CD8-positive, alpha-beta memory T cell (primary cell): ENCODE measurements around the gene ITFG1. TPM values are rescaled to one million over a fixed set of nuclear protein-coding genes. Genes with fewer than 3 reads are reported as not detected.

Experiments
- CTCF ChIA-PET: fragments of 350-600 bp; sonication (Branson Sonifier 250); formaldehyde crosslinking; loops from one replicate; lab custom pipeline; 2021; ENCODE audit warnings: antibody characterized with exemption; lab: Charles Lee
- POLR2A ChIA-PET: fragments of 350-600 bp; sonication (Branson Sonifier 250); formaldehyde crosslinking; loops from one replicate; lab custom pipeline; 2021; ENCODE audit warnings: antibody characterized with exemption; lab: Charles Lee
- DNase-seq, 5 donors: peaks; one replicate each; pipeline versions ENCODE4 v3.0.0 to v3.0.0-alpha.2; 2020 to 2022; ENCODE audit warnings: mixed read lengths in 1 of 5
- H3K27ac ChIP-seq: one replicate; pipeline ENCODE4 v1.7.0; 2013; ENCODE audit warnings: low read depth, mild to moderate bottlenecking, low read length, moderate library complexity
- H3K27me3 ChIP-seq: 2 replicates; pipeline ENCODE4 v1.7.0; 2013; ENCODE audit warnings: low read length, mild to moderate bottlenecking; ENCODE audit not compliant: insufficient read depth, poor library complexity, severe bottlenecking
- H3K36me3 ChIP-seq: 2 replicates; pipeline ENCODE4 v1.7.0; 2013; ENCODE audit warnings: mild to moderate bottlenecking, low read length, moderate library complexity; ENCODE audit not compliant: insufficient read depth
- H3K4me1 ChIP-seq: 2 replicates; pipeline ENCODE4 v1.7.0; 2013; ENCODE audit warnings: mild to moderate bottlenecking, low read length, moderate library complexity; ENCODE audit not compliant: insufficient read depth
- H3K4me3 ChIP-seq: 2 replicates; pipeline ENCODE4 v1.7.0; 2013; ENCODE audit warnings: mild to moderate bottlenecking, low read length
- H3K9me3 ChIP-seq: 2 replicates; pipeline ENCODE4 v1.7.0; 2013; ENCODE audit warnings: mild to moderate bottlenecking, low read length
- H3K27ac Mint-ChIP-seq, 8 donors: one replicate each; pipeline ENCODE4 v1.8.0; 2020 to 2021; ENCODE audit warnings: mixed read lengths in 8 of 8, mild to moderate bottlenecking in 6 of 8, inconsistent platforms in 3 of 8, moderate library complexity in 3 of 8
- H3K27me3 Mint-ChIP-seq, 2 donors: one replicate each; pipeline ENCODE4 v1.8.0; 2020 to 2021; ENCODE audit warnings: mixed read lengths in 2 of 2, mild to moderate bottlenecking in 1 of 2, moderate library complexity in 1 of 2
- H3K36me3 Mint-ChIP-seq, 3 donors: one replicate each; pipeline ENCODE4 v1.8.0; 2020 to 2021; ENCODE audit warnings: mixed read lengths in 3 of 3, inconsistent platforms in 1 of 3, mild to moderate bottlenecking in 1 of 3
- H3K4me1 Mint-ChIP-seq, 3 donors: one replicate each; pipeline ENCODE4 v1.8.0; 2020 to 2021; ENCODE audit warnings: mixed read lengths in 3 of 3, inconsistent platforms in 1 of 3, mild to moderate bottlenecking in 1 of 3
- H3K4me3 Mint-ChIP-seq, 7 donors: one replicate each; pipeline ENCODE4 v1.8.0; 2020 to 2021; ENCODE audit warnings: mixed read lengths in 7 of 7, mild to moderate bottlenecking in 6 of 7, moderate library complexity in 4 of 7, inconsistent platforms in 2 of 7
- H3K9me3 Mint-ChIP-seq, 5 donors: one replicate each; pipeline ENCODE4 v1.8.0; 2020 to 2022; ENCODE audit warnings: mixed read lengths in 5 of 5, mild to moderate bottlenecking in 3 of 5, moderate library complexity in 2 of 5, inconsistent platforms in 1 of 5
- polyA plus RNA-seq: library from polyadenylated mRNA; unstranded; fragments of 300-500 nt; fragmentation: Illumina TruSeq; gene quantifications from one replicate; pipeline ENCODE4 v1.2.3, GENCODE V29; 2021
- total RNA-seq, 2 experiments: library from RNA; stranded (reverse); gene quantifications; one replicate each; pipeline ENCODE4 v1.2.3, GENCODE V29; 2021

Gene ITFG1
- total and polyA plus RNA-seq, 3 experiments from 2014 or later, result 24.5 to 26.8 (median 24.9) TPM

GRCh38 chr16:47392081-47392480, 68.8 kb downstream of the ITFG1 start:
- ChIA-PET POLR2A (no interaction called here), CTCF (no interaction called here)
- H3K27ac Mint-ChIP-seq, result peak overlapping the region in 7 of 8 donors; percentile 2 to 75 (median 37)
- H3K9me3 ChIP-seq, result no peaks in the 10 kb centered on the region
- H3K9me3 Mint-ChIP-seq, result no peaks in the 10 kb centered on the region
- no peak overlapping the region for H3K4me3 ChIP-seq
- no peak overlapping the region for H3K27ac ChIP-seq
- H3K4me1 Mint-ChIP-seq, result peaks cover 20 to 41% (median 25%) of the 10 kb centered on the region in 3 donors
- peak overlapping the region in 1 of 7 donors; percentile 29 for H3K4me3 Mint-ChIP-seq
- peak in 1 of 5 donors; percentile 2 for DNase-seq
- H3K27me3 ChIP-seq, result no peaks in the 10 kb centered on the region
- no peaks in the 10 kb centered on the region for H3K36me3 ChIP-seq
- H3K27me3 Mint-ChIP-seq, result no peaks in the 10 kb centered on the region
- peaks cover 8 to 27% (median 13%) of the 10 kb centered on the region in 3 donors for H3K36me3 Mint-ChIP-seq
- peaks cover 16% of the 10 kb centered on the region for H3K4me1 ChIP-seq

- Mint-ChIP-seq H3K4me1 (peaks cover 16 to 24% (median 19%) of the 10 kb centered on the region in 3 donors), H3K36me3 (peaks cover 0 to 24% (median 7%) of the 10 kb centered on the region in 3 donors), H3K27ac (no peak overlapping the region), H3K27me3 (no peaks in the 10 kb centered on the region), H3K9me3 (no peaks in the 10 kb centered on the region), H3K4me3 (no peak overlapping the region)
- Histone ChIP-seq H3K27ac (peak overlapping the region; percentile 45), H3K9me3 (no peaks in the 10 kb centered on the region), H3K4me1 (peaks cover 16% of the 10 kb centered on the region), H3K4me3 (no peak overlapping the region), H3K36me3 (no peaks in the 10 kb centered on the region), H3K27me3 (no peaks in the 10 kb centered on the region)
- ChIA-PET CTCF (no interaction called here), POLR2A (no interaction called here)
- no peak for DNase-seq
Observed at GRCh38 chr16:47388705-47389104, 72.2 kb downstream of the ITFG1 start.

GRCh38 chr16:47387026-47387734, 73.7 kb downstream of the ITFG1 start:
- Histone ChIP-seq H3K4me1 (peaks cover 7% of the 10 kb centered on the region), H3K4me3 (no peak overlapping the region), H3K9me3 (no peaks in the 10 kb centered on the region), H3K27ac (no peak overlapping the region), H3K36me3 (no peaks in the 10 kb centered on the region), H3K27me3 (no peaks in the 10 kb centered on the region)
- Mint-ChIP-seq H3K9me3 (no peaks in the 10 kb centered on the region), H3K27ac (peak overlapping the region in 3 of 8 donors; percentile 4 to 69 (median 12)), H3K4me3 (no peak overlapping the region), H3K27me3 (no peaks in the 10 kb centered on the region), H3K4me1 (peaks cover 7 to 11% (median 7%) of the 10 kb centered on the region in 3 donors), H3K36me3 (peaks cover 0 to 29% (median 7%) of the 10 kb centered on the region in 3 donors)
- CTCF ChIA-PET, result no interaction called here
- POLR2A ChIA-PET, result no interaction called here
- DNase-seq, result no peak

GRCh38 chr16:47386201-47386718, 74.6 kb downstream of the ITFG1 start:
- Mint-ChIP-seq H3K9me3 (no peaks in the 10 kb centered on the region), H3K4me3 (no peak overlapping the region), H3K4me1 (peaks cover 3 to 6% (median 4%) of the 10 kb centered on the region in 3 donors), H3K27me3 (no peaks in the 10 kb centered on the region), H3K27ac (peak overlapping the region in 1 of 8 donors; percentile 69), H3K36me3 (peaks cover 0 to 29% (median 8%) of the 10 kb centered on the region in 3 donors)
- no peaks in the 10 kb centered on the region for H3K36me3 ChIP-seq
- no peak for DNase-seq
- no peaks in the 10 kb centered on the region for H3K27me3 ChIP-seq
- POLR2A ChIA-PET, result no interaction called here
- no peak overlapping the region for H3K27ac ChIP-seq
- H3K4me1 ChIP-seq, result no peaks in the 10 kb centered on the region
- no peak overlapping the region for H3K4me3 ChIP-seq
- no peaks in the 10 kb centered on the region for H3K9me3 ChIP-seq
- CTCF ChIA-PET, result no interaction called here

- CTCF ChIA-PET, result no interaction called here
- Mint-ChIP-seq H3K27me3 (no peaks in the 10 kb centered on the region), H3K4me1 (peaks cover 0 to 4% (median 0%) of the 10 kb centered on the region in 3 donors), H3K36me3 (peaks cover 0 to 28% (median 5%) of the 10 kb centered on the region in 3 donors), H3K27ac (peak overlapping the region in 1 of 8 donors; percentile 42), H3K9me3 (no peaks in the 10 kb centered on the region), H3K4me3 (no peak overlapping the region)
- Histone ChIP-seq H3K4me1 (no peaks in the 10 kb centered on the region), H3K27ac (no peak overlapping the region), H3K36me3 (no peaks in the 10 kb centered on the region), H3K27me3 (no peaks in the 10 kb centered on the region), H3K4me3 (no peak overlapping the region), H3K9me3 (no peaks in the 10 kb centered on the region)
- no peak for DNase-seq
- POLR2A ChIA-PET, result no interaction called here
Observed at GRCh38 chr16:47382362-47382761, 78.5 kb downstream of the ITFG1 start.

- H3K36me3 Mint-ChIP-seq, result peaks cover 8 to 38% (median 17%) of the 10 kb centered on the region in 3 donors
- H3K9me3 Mint-ChIP-seq, result no peaks in the 10 kb centered on the region
- Histone ChIP-seq H3K4me3 (no peak overlapping the region), H3K27me3 (no peaks in the 10 kb centered on the region), H3K9me3 (no peaks in the 10 kb centered on the region), H3K4me1 (no peaks in the 10 kb centered on the region), H3K27ac (no peak overlapping the region), H3K36me3 (peaks cover 4% of the 10 kb centered on the region)
- ChIA-PET CTCF (no interaction called here), POLR2A (no interaction called here)
- no peak overlapping the region for H3K4me3 Mint-ChIP-seq
- DNase-seq, result no peak
- H3K27ac Mint-ChIP-seq, result no peak overlapping the region
- peaks cover 0 to 2% (median 0%) of the 10 kb centered on the region in 3 donors for H3K4me1 Mint-ChIP-seq
- H3K27me3 Mint-ChIP-seq, result no peaks in the 10 kb centered on the region
Observed at GRCh38 chr16:47377154-47377553, 83.7 kb downstream of the ITFG1 start.

- Histone ChIP-seq H3K9me3 (no peaks in the 10 kb centered on the region), H3K4me1 (no peaks in the 10 kb centered on the region), H3K27me3 (no peaks in the 10 kb centered on the region), H3K4me3 (no peak overlapping the region), H3K36me3 (peaks cover 4% of the 10 kb centered on the region), H3K27ac (no peak overlapping the region)
- no peak for DNase-seq
- CTCF ChIA-PET, result no interaction called here
- H3K27me3 Mint-ChIP-seq, result no peaks in the 10 kb centered on the region
- H3K9me3 Mint-ChIP-seq, result peaks cover 0 to 6% (median 0%) of the 10 kb centered on the region in 5 donors
- no peak overlapping the region for H3K4me3 Mint-ChIP-seq
- H3K4me1 Mint-ChIP-seq, result no peaks in the 10 kb centered on the region
- H3K36me3 Mint-ChIP-seq, result peaks cover 14 to 51% (median 24%) of the 10 kb centered on the region in 3 donors
- no peak overlapping the region for H3K27ac Mint-ChIP-seq
- POLR2A ChIA-PET, result no interaction called here
Observed at GRCh38 chr16:47375423-47375822, 85.4 kb downstream of the ITFG1 start.

GRCh38 chr16:47374629-47375028, 86.2 kb downstream of the ITFG1 start:
- Mint-ChIP-seq H3K36me3 (peaks cover 18 to 50% (median 24%) of the 10 kb centered on the region in 3 donors), H3K4me1 (no peaks in the 10 kb centered on the region), H3K27me3 (no peaks in the 10 kb centered on the region), H3K9me3 (peaks cover 0 to 7% (median 0%) of the 10 kb centered on the region in 5 donors), H3K27ac (no peak overlapping the region), H3K4me3 (no peak overlapping the region)
- DNase-seq, result no peak
- Histone ChIP-seq H3K4me1 (no peaks in the 10 kb centered on the region), H3K27me3 (no peaks in the 10 kb centered on the region), H3K36me3 (peaks cover 4% of the 10 kb centered on the region), H3K4me3 (no peak overlapping the region), H3K9me3 (no peaks in the 10 kb centered on the region), H3K27ac (no peak overlapping the region)
- ChIA-PET CTCF (no interaction called here), POLR2A (no interaction called here)
